MM.1S (cell line): ENCODE results near the gene IL15RA.
"Not testable (repeated sequence)": the region's sequence is repeated elsewhere in the genome, so short reads cannot be mapped to it uniquely, and the experiment has no call there.

Experiments
- DNase-seq: peaks from one replicate; pipeline ENCODE4 v3.0.0-alpha.2; 2015
- H2AFZ ChIP-seq: fragments of 300-600 bp; sonication (generic); 2 replicates; pipeline ENCODE4 v1.6.0; 2016; ENCODE audit warnings: antibody characterized with exemption, low read length
- H3F3A ChIP-seq: fragments of 300-600 bp; sonication (generic); 2 replicates; pipeline ENCODE4 v1.6.1; 2016; ENCODE audit warnings: mild to moderate bottlenecking, antibody characterized with exemption, low read length, moderate library complexity, mixed read lengths; ENCODE audit not compliant: insufficient read depth
- H3K27ac ChIP-seq: fragments of 300-600 bp; sonication (generic); 2 replicates; pipeline ENCODE4 v1.5.1; 2016; ENCODE audit warnings: mild to moderate bottlenecking, low read length
- H3K27me3 ChIP-seq: fragments of 300-600 bp; sonication (generic); replicated peaks from 2 replicates; pipeline ENCODE4 v1.6.0; 2016; ENCODE audit warnings: low read length; ENCODE audit not compliant: insufficient read depth
- H3K36me3 ChIP-seq: fragments of 300-600 bp; sonication (generic); replicated peaks from 2 replicates; pipeline ENCODE4 v1.6.1; 2016; ENCODE audit warnings: mild to moderate bottlenecking, low read length, mixed read lengths; ENCODE audit not compliant: insufficient read depth
- H3K4me1 ChIP-seq: fragments of 300-600 bp; sonication (generic); 2 replicates; pipeline ENCODE4 v1.6.1; 2016; ENCODE audit warnings: low read length, mixed read lengths
- H3K4me2 ChIP-seq: fragments of 300-600 bp; sonication (generic); 2 replicates; pipeline ENCODE4 v1.6.0; 2016; ENCODE audit warnings: low read depth, low read length
- H3K4me3 ChIP-seq: fragments of 300-600 bp; sonication (generic); 2 replicates; pipeline ENCODE4 v1.5.1; 2016; ENCODE audit warnings: low read length, mixed read lengths
- H3K79me2 ChIP-seq: fragments of 300-600 bp; sonication (generic); 2 replicates; pipeline ENCODE4 v1.6.1; 2016; ENCODE audit warnings: mixed run types, low read length, mixed read lengths
- H3K9ac ChIP-seq: fragments of 300-600 bp; sonication (generic); 2 replicates; pipeline ENCODE4 v1.6.1; 2016; ENCODE audit warnings: low read length, mixed read lengths
- H3K9me2 ChIP-seq: fragments of 300-600 bp; sonication (generic); replicated peaks from 2 replicates; pipeline ENCODE4 v1.6.1; 2016; ENCODE audit warnings: mild to moderate bottlenecking, low read length, mixed read lengths; ENCODE audit not compliant: insufficient read depth
- H3K9me3 ChIP-seq: fragments of 300-600 bp; sonication (generic); replicated peaks from 2 replicates; pipeline ENCODE4 v1.6.1; 2016; ENCODE audit warnings: mild to moderate bottlenecking, low read length, mixed read lengths; ENCODE audit not compliant: insufficient read depth
- H4K20me1 ChIP-seq: fragments of 300-600 bp; sonication (generic); 2 replicates; pipeline ENCODE4 v1.6.1; 2016; ENCODE audit warnings: mild to moderate bottlenecking, low read length, moderate library complexity, mixed read lengths; ENCODE audit not compliant: insufficient read depth
- CTCF ChIP-seq: fragments of 300-600 bp; sonication (generic); IDR thresholded peaks from 2 replicates; pipeline ENCODE4 v1.5.1; 2016; ENCODE audit warnings: antibody characterized with exemption, low read length, mixed read lengths
- EZH2 ChIP-seq: fragments of 300-600 bp; sonication (generic); optimal IDR thresholded peaks from 2 replicates; pipeline ENCODE3; 2017; ENCODE audit warnings: low read depth, mild to moderate bottlenecking, antibody characterized with exemption, low read length, mixed read lengths
- EZH2phosphoT487 ChIP-seq: fragments of 300-600 bp; sonication (generic); IDR thresholded peaks from 2 replicates; pipeline ENCODE4 v1.6.1; 2018; ENCODE audit warnings: antibody characterized with exemption, low read length

IL15RA gene

GRCh38 chr10:5961405-5962100 lies 15.8 kb downstream of the IL15RA start:
- no peaks in the 10 kb centered on the region for H3K9me2 ChIP-seq
- H3K9me3 ChIP-seq, result no peaks in the 10 kb centered on the region
- H3K4me1 ChIP-seq, result no peaks in the 10 kb centered on the region
- no peaks in the 10 kb centered on the region for H4K20me1 ChIP-seq
- H3K27ac ChIP-seq, result no peak overlapping the region
- 0 out of 2 replicates have a peak, but pooled peaks cover 5% of the 10 kb centered on the region for H3K36me3 ChIP-seq
- no peaks in the 10 kb centered on the region for H3K27me3 ChIP-seq
- no peaks in the 10 kb centered on the region for H3F3A ChIP-seq
- TF ChIP-seq EZH2phosphoT487, result no peak
- no peak for TF ChIP-seq EZH2
- no peak for TF ChIP-seq CTCF
- H2AFZ ChIP-seq, result no peak overlapping the region
- H3K79me2 ChIP-seq, result no peaks in the 10 kb centered on the region
- no peak for DNase-seq
- H3K4me3 ChIP-seq, result no peak overlapping the region
- no peak overlapping the region for H3K9ac ChIP-seq
- no peak overlapping the region for H3K4me2 ChIP-seq

DNA sequence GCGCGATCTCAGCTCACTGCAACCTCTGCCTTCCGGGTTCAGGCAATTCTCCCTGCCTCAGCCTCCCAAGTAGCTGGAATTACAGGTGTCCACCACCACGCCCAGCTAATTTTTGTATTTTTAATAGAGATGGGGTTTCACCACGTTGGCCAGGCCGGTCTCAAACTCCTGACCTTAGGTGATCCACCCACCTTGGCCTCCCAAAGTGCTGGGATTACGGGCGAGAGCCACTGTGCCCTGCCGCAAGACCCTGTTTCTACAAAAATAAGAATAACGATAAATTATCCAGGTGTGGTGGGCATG lies 16.4 kb downstream of the IL15RA start:
- not testable (repeated sequence) for H3F3A ChIP-seq, H3K9me3 ChIP-seq, H3K4me1 ChIP-seq, H4K20me1 ChIP-seq, H3K9me2 ChIP-seq, H3K27me3 ChIP-seq, H3K36me3 ChIP-seq, H3K27ac ChIP-seq, H3K4me2 ChIP-seq, H3K9ac ChIP-seq, H3K4me3 ChIP-seq, H2AFZ ChIP-seq, H3K79me2 ChIP-seq, DNase-seq

DNA sequence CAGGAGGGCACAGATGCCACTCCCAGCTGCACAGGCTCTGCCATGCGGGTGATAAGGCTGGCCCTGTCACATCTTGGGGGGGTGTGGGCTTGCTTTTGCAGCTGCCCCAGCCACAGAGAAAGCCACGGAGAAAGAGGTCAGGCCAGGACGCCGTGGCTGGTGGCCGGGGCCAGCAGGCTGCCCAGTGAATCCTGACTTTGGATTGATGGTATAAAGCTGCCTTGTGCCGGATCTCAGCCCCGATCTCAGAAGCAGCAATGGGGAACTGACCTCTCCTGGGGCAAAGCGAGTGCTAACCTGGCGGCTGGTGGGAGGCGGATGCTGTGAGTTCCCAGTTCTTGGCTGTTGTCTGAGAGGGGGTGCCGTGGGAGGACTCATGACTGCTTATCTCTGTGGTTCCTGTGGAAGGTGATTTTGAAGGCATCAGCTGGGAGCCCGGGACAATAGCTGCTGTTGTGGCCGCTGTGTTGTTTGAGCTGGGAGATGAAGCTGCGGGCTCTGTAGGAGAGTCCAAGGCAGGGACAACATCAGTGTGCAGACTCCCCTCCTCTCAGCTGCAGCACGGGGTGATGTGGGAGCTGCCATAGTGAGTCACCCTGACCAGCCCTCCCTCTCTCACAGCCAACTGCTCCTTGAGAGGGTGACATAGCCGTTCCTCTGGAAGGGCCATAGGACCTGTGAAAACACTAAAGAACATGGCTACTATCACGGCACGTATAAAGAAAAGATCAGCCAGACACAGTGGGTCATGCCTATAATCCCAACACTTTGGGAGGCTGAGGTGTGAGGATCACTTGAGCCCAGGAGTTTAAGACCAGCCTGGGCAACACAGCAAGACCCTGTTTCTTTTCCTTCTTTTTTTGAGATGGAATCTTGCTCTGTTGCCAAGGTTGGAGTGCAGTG lies 17.0 kb downstream of the IL15RA start:
- H3K9me3 ChIP-seq, result no peaks in the 10 kb centered on the region
- no peaks in the 10 kb centered on the region for H3K79me2 ChIP-seq
- H4K20me1 ChIP-seq, result no peaks in the 10 kb centered on the region
- no peak overlapping the region for H2AFZ ChIP-seq
- TF ChIP-seq EZH2 (no peak), CTCF (no peak), EZH2phosphoT487 (no peak)
- H3K4me2 ChIP-seq, result no peak overlapping the region
- no peak for DNase-seq
- H3K27ac ChIP-seq, result no peak overlapping the region
- H3K9me2 ChIP-seq, result no peaks in the 10 kb centered on the region
- H3K9ac ChIP-seq, result no peak overlapping the region
- no peak overlapping the region for H3K4me3 ChIP-seq
- H3K27me3 ChIP-seq, result no peaks in the 10 kb centered on the region
- no peaks in the 10 kb centered on the region for H3F3A ChIP-seq
- no peaks in the 10 kb centered on the region for H3K4me1 ChIP-seq
- H3K36me3 ChIP-seq, result 0 out of 2 replicates have a peak, but pooled peaks cover 5% of the 10 kb centered on the region

DNA sequence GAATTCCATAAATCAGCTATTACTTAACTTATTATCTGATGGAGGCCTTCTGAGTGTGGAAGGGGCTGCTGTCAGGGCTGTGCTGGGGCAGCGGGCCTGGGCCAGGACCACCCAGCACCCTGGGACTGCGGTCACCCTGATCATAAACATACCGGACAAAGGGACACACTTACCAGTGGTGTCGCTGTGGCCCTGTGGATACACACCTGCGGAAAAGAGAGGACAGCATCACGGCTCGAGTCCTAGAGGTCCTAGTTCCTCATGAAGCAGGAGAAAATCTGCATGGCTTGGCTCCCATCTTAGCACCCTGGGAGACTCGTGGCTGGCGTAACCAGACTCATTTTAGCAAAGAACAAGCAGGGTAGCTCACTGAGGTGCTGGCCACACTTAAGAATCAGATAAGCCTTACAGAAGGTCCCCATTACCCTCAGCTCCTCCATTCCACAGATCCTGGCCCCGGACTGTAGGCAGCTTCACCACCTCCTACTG lies 17.7 kb downstream of the IL15RA start:
- H3K36me3 ChIP-seq, result 0 out of 2 replicates have a peak, but pooled peaks cover 5% of the 10 kb centered on the region
- DNase-seq, result no peak
- no peaks in the 10 kb centered on the region for H3K79me2 ChIP-seq
- H2AFZ ChIP-seq, result no peak overlapping the region
- no peak overlapping the region for H3K9ac ChIP-seq
- no peak overlapping the region for H3K4me2 ChIP-seq
- H3K27ac ChIP-seq, result no peak overlapping the region
- H3F3A ChIP-seq, result no peaks in the 10 kb centered on the region
- no peak overlapping the region for H3K4me3 ChIP-seq
- no peaks in the 10 kb centered on the region for H3K4me1 ChIP-seq
- no peaks in the 10 kb centered on the region for H3K27me3 ChIP-seq
- no peaks in the 10 kb centered on the region for H3K9me2 ChIP-seq
- no peaks in the 10 kb centered on the region for H4K20me1 ChIP-seq
- no peaks in the 10 kb centered on the region for H3K9me3 ChIP-seq
- TF ChIP-seq EZH2 (no peak), CTCF (no peak), EZH2phosphoT487 (no peak)
